HepG2 (cell line): ENCODE data around the gene RAB20. TPM values are rescaled to one million over a fixed set of nuclear protein-coding genes. Genes with fewer than 3 reads are reported as not detected.

ENCODE experiments used
- AHDC1 ChIP-seq: sonication (generic); formaldehyde crosslinking; IDR thresholded peaks from 2 replicates; pipeline ENCODE4 v1.5.1; 2020; ENCODE audit warnings: mild to moderate bottlenecking, missing genetic modification reagents, borderline replicate concordance
- E2F2 ChIP-seq: sonication (generic); formaldehyde crosslinking; IDR thresholded peaks from 2 replicates; pipeline ENCODE4 v1.4.0; 2020; ENCODE audit warnings: missing genetic modification reagents, borderline replicate concordance
- FOXC1 ChIP-seq: sonication (generic); formaldehyde crosslinking; IDR thresholded peaks from 2 replicates; pipeline ENCODE4 v1.8.0; 2022; ENCODE audit warnings: mild to moderate bottlenecking, missing genetic modification reagents, borderline replicate concordance
- IKZF1 ChIP-seq: fragments of 450-650 bp; IDR thresholded peaks from 2 replicates; pipeline ENCODE4 v1.7.1; 2016
- IRX3 ChIP-seq: sonication (generic); formaldehyde crosslinking; IDR thresholded peaks from 2 replicates; pipeline ENCODE4 v1.8.1; 2023; ENCODE audit warnings: mild to moderate bottlenecking, low read depth, missing genetic modification reagents, borderline replicate concordance
- LCORL ChIP-seq, 2 experiments: fragments of 450-650 bp in 1 of 2; sonication (generic) in 1 of 2; formaldehyde crosslinking in 1 of 2; IDR thresholded peaks; 2 replicates each; pipeline versions ENCODE4 v1.5.0 to v1.6.1; 2017 to 2020; ENCODE audit warnings: antibody characterized with exemption in 1 of 2, missing genetic modification reagents in 1 of 2
- MLLT10 ChIP-seq: sonication (generic); formaldehyde crosslinking; IDR thresholded peaks from 2 replicates; pipeline ENCODE4 v1.4.0; 2020; ENCODE audit warnings: missing genetic modification reagents
- MTA1 ChIP-seq: sonication (generic); formaldehyde crosslinking; IDR thresholded peaks from 2 replicates; pipeline ENCODE4 v1.4.0; 2020; ENCODE audit warnings: missing genetic modification reagents, mild to moderate bottlenecking, borderline replicate concordance
- NFYB ChIP-seq: sonication (generic); formaldehyde crosslinking; IDR thresholded peaks from 2 replicates; pipeline ENCODE4 v1.4.0; 2020; ENCODE audit warnings: missing genetic modification reagents
- PPARG ChIP-seq: conservative IDR thresholded peaks from 2 replicates; pipeline ENCODE4 v1.6.1; 2016; ENCODE audit warnings: missing biosample characterization, missing genetic modification reagents
- ZBTB44 ChIP-seq: sonication (generic); formaldehyde crosslinking; IDR thresholded peaks from 2 replicates; pipeline ENCODE4 v1.4.0; 2020; ENCODE audit warnings: missing genetic modification reagents
- ZBTB49 ChIP-seq: sonication (generic); formaldehyde crosslinking; IDR thresholded peaks from 2 replicates; pipeline ENCODE4 v1.4.0; 2020; ENCODE audit warnings: missing genetic modification reagents, borderline replicate concordance
- ZNF552 ChIP-seq: sonication (generic); formaldehyde crosslinking; IDR thresholded peaks from 2 replicates; pipeline ENCODE4 v1.9.0; 2022; ENCODE audit warnings: missing genetic modification reagents, mild to moderate bottlenecking, borderline replicate concordance
- ZNF747 ChIP-seq: sonication (generic); formaldehyde crosslinking; IDR thresholded peaks from 2 replicates; pipeline ENCODE4 v1.8.1; 2023; ENCODE audit warnings: missing genetic modification reagents, mild to moderate bottlenecking, borderline replicate concordance
- ZNF878 ChIP-seq: sonication (generic); formaldehyde crosslinking; IDR thresholded peaks from 2 replicates; pipeline ENCODE4 v1.8.1; 2023; ENCODE audit warnings: mild to moderate bottlenecking, missing genetic modification reagents, moderate library complexity
- polyA plus RNA-seq, 8 experiments: library from polyadenylated mRNA; depleted of rRNA in 3 of 8; stranded (reverse) in 7 of 8; unstranded in 1 of 8; fragments of >200 nt; fragmentation: Illumina TruSeq in 4 of 8; extraction: Trizol in 4 of 8; gene quantifications; 2 replicates each; pipeline versions ENCODE4 v1.2.1 to v1.2.3, GENCODE V29; 2011 to 2016; ENCODE audit warnings: low read depth in 4 of 8, missing spikeins in 1 of 8, mixed read lengths in 1 of 8; ENCODE audit not compliant: insufficient read depth in 1 of 8
- total RNA-seq, 5 experiments: library from RNA; depleted of rRNA; stranded (reverse); fragments of >200 nt; fragmentation: Illumina TruSeq; extraction: Trizol; gene quantifications; 2 replicates each; pipeline ENCODE4 v1.2.3, GENCODE V29; 2016; ENCODE audit warnings: low read depth in 1 of 5

RAB20 gene
- total and polyA plus RNA-seq, 2 of the 13 experiments (the other 11 are each of a cell fraction or from before 2014, with no cell fraction given): 15.6 to 30.5 TPM

- no peak for TF ChIP-seq ZBTB49 (CRISPR knock-in tag)
- no peak for TF ChIP-seq E2F2
- no peak; the same call in 1 of the 2 replicates for TF ChIP-seq PPARG
- TF ChIP-seq MLLT10 (CRISPR knock-in tag): no peak
- no peak for TF ChIP-seq ZBTB44
- no peak for TF ChIP-seq ZNF552
- no peak for TF ChIP-seq ZNF747 (CRISPR knock-in tag)
- TF ChIP-seq NFYB (CRISPR knock-in tag): no peak
- no peak for TF ChIP-seq LCORL (IDR thresholded peaks at IDR 0.05)
- TF ChIP-seq LCORL (CRISPR knock-in tag; IDR thresholded peaks at IDR 0.05): no peak
- TF ChIP-seq FOXC1 (CRISPR knock-in tag): no peak; the same call in 1 of the 2 replicates
- no peak; the same call in 1 of the 2 replicates for TF ChIP-seq ZNF878
- no peak for TF ChIP-seq IRX3 (CRISPR knock-in tag)
- TF ChIP-seq AHDC1 (CRISPR knock-in tag): 0 out of 2 replicates have a peak, but pooled peaks have one; percentile 25
- peak; percentile 51; the same call in 1 of the 2 replicates for TF ChIP-seq MTA1 (CRISPR knock-in tag)
- no peak for TF ChIP-seq IKZF1
Observed at GRCh38 chr13:110561344-110562035, at the start of gene RAB20 (continued).
